Stimulated activated CD4-positive, alpha-beta T cell treated with anti-CD3 and anti-CD28 coated beads, Interleukin-12 subunit alpha, Interleukin-12 subunit beta, amount 100 ng/mL, for 4 hours (primary cell): ENCODE results near the gene WWP2.

Source experiments
- DNase-seq: peaks from one replicate; pipeline ENCODE4 v3.0.0-alpha.2; 2020

Gene WWP2

DNA sequence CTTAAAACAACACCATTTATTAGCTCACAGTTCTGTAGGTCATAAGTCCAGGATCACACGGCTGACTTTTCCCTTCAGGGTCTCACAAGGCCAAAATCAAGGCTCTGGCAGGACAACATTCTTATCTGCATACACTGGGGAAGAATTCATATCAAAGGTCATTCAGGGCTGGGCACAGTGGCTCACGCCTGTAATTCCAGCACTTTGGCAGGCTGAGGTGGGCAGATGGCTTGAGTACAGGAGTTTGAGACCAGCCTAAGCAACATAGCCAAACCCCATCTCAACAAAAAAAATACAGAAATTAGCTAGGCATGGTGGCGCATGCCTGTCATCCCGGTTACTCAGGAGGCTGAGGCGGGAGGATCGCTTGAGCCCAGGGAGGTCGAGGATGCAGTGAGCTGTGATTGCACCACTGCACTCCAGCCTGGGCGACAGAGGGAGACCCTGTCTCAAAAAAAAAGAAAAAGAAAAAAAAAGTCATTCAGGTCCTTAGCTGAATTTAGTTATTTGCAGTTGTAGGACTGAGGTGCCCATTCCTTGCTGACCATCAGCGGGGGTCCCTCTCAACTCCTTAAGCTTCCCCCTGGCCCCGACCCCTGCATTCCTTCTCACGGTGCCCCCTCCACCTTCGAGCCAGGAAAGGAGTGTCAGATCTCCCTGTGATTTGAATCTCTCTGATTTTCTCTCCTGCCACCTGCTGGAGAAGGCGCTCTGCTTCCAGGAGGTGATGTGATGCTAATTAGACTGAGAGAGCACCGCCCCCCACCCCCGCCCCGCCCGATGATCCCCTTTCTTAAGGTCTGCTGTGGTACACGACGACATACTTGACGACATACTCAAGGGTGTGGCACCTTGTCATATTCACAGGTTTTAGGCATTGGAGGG is 97.2 kb downstream of the WWP2 start:
- peak; percentile 1 for DNase-seq

DNA sequence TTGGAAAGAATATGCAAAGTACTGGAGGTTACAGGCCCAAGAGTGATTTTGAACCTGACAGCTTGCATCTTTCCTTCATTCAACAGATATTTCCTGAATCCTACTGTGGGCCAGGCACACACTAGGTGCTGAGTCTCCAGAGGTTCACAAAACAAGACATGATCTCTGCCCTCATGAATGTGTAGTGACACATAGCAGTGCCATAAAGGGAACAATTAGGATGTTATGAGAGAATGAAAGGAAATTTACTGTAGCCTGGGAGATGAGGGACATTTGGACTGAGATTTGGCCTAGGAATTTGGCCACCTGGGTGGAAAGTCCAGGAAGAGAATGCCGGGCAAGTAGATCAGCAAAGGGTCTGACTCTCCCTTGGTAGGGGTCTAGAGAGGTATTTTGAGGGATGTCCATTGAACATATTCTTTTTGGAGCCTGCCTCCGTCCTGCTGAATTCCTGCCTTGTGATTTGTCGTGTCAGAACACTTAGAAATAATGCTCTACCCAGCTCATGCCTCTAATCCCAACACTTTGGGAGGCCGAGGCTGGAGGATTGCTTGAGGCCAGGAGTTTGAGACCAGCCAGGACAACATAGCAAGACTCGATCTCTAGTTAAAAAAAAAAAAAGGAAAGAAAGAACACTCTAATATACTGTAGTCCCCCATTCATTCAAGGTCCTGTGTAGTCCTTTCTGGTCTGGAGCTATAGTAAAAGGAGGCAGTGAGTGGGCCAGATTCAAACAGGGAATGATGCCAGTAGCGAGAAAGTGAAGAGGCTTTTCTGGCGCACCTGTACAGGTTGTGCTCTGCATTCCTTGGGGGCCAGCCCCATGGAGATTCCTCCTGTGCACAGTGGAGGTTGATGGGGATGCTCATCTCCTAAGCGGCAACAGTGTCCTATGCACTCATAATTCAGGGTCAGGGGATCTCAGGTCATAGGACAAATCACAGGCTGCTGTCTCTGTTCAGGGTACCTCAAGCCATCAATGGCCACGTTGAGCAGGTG is 98.4 kb downstream of the WWP2 start:
- DNase-seq: no peak

DNA sequence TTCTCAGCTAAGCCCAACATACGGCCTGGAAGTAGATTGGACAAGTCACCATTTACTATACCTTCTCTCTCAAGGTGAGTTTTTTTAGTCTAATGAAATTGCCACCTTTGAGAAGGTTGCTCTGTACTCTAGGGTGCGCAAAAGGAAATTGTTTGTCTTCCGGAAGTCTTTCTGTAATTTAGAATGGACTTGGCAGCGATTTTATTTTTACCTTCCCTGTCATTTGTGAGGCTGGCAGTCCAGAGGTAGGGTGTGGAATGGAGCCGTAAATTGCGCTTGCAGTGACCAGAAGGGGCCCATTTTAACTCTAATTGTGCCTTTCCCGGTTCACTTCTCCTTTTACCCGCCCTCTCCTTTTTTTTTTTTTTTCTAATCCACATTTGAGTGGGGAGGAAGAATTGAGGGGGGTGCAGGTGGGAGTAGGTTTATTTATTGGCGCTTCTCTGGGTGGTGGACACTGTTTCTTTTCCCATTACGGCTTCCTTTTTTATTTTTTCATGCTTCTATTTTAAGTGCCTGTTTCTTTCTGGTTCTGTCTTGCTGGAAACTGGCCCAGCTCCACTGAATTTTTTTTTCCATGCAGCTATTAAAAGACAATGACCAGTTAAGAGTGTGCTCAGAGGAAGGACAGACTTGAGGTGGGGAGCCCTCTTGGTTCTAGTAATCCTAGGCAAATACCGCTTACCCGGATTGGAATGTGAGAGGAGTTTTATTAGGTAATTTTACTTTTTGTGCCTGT is 99.3 kb downstream of the WWP2 start:
- DNase-seq: no peak

DNA sequence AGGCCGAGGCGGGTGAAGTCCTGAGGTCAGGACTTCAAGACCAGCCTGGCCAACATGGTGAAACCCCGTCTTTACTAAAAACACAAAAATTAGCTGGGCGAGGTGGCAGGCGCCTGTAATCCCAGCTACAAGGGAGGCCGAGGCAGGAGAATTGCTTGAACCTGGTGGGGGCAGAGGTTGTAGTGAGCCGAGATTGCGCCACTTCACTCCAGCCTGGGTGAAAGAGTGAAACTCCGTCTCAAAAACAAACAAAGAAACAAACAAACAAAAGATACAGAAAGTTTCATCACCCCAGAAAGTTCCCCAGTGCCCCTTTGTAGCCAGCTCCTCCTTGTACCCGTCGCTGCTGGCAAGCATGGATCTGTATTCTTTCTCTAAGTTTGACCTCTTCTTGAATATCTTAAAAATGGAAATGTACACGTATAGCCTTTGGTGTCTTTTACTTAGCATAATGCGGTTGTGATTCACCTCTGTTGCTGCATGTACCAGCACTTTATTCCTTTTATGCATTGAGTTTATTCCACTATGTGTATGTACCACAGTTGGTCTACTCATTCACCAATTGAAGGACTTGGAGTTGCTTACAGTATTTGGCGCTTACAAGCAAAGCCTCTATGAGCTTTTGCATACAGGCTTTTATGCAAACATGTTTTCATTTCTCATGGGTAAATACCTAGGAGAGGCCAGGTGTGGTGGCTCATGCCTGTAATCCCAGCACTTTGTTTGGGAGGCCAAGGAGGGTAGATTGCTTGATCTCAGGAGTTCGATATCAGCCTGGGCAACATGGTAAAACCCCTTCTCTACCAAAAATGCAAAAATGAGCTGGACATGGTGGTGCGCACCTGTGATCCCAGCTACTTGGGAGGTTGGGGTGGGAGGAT is 101.5 kb downstream of the WWP2 start:
- DNase-seq: no peak

DNA sequence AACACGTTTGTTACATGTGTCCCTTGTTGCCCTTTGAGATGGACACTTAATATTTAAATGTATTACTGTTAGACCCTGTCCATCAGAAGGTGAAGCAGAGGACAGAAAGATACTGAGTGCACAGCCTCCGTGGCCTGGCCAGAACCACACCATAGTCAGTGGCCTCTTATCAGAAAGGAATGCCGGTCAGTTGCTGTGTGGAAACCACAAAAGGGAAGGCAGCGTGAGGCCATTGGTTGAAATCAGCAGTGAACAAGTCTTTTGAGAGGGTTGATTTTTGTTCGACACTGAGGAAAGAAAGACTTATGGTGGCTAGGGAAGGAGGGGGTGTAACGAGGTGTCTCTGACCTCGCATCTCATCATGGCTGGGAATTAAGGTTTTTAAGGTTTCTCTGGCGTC is 103.6 kb downstream of the WWP2 start:
- no peak for DNase-seq

DNA sequence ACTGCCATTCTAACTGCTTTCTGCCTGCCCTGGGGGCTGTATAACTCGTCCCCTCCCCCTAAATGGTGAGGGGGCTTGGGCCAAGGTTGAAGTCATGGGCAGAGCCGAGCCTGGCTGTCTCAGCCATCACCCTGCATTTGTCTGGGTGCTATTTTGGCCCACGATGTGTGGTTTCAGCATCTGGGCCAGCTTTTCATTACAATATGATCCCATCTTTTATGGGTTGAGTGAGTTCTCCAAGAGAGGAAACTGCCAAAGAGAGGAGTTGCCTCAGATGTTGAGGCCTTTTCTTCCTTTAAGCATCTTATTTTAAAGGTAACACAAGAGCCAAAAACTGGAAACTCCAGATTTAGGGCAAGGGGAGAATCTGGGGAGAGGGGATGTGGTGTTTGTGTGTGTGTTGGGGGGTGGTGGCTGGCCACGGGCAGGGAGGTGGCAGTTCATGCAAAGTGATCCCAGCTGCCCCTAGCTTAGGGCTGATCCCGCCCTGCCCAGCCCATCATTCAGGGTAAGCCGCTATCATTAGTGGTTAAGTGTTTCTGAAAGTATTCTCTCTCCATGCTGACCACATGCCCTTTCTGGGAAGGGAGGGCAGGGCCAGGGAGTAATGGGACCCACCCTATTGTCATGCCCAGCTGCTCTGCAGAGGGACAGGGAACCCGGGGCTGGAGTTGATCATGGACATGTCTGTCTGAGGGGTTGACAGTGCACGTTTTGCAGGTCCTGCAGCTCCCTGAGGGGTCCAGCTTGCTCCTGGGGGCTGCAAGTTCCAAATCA is 105.8 kb downstream of the WWP2 start:
- no peak for DNase-seq

DNA sequence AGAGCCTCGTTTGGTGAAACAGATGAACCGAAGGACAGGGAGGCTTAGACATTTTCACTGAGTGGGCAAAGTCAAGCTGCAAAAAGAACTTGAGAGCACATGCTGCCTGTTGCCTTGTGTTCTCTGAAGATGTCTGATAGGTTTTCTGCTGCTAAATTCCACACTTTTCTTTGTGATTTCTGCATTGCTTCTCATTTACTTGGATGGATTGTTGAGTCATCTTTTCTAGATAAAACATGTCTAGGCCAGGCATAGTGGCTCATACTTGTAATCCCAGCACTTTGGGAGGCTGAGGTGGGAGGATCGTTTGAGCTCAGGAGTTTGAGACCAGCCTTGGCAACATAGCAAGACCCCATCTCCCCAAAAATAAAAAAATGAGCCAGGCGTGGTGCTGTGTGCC is 108.6 kb downstream of the WWP2 start:
- no peak for DNase-seq

DNA sequence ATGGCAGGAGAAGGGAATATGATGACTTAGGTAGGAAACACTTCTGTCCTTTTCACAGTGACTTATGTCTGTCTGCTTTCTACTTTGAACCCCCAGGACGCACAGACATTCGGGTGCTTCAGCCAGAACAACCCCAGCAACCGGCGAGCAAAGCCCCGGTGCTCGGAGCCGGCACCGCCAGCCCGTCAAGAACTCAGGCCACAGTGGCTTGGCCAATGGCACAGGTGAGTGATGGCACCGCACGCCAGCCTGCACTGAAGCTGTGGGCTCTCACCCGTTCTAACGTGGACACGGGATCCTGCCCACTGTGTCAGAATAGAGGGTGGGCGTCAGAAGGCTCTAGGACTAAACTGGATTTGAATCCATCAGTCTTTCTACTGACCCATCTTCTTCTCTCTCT is 109.6 kb downstream of the WWP2 start:
- DNase-seq: no peak

DNA sequence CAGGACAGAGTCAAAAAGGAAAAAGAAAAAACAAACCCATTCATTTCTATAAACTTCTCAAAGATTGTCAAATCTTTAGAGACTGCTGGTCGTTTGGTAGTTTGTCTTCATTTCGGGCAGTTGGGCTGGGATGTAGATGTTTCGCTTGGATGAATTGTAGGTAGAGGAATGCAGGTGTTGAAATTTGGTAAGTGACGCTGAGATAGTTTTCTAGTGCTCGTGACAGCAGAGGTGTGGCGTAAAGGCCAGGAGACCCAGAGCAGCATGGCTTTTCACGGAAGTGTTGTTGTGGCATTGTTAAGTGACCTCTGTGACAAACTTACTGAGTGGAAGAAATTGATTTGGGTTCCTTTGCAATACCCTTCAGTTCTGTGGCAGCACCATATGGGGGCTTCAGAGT is 110.8 kb downstream of the WWP2 start:
- DNase-seq: no peak

DNA sequence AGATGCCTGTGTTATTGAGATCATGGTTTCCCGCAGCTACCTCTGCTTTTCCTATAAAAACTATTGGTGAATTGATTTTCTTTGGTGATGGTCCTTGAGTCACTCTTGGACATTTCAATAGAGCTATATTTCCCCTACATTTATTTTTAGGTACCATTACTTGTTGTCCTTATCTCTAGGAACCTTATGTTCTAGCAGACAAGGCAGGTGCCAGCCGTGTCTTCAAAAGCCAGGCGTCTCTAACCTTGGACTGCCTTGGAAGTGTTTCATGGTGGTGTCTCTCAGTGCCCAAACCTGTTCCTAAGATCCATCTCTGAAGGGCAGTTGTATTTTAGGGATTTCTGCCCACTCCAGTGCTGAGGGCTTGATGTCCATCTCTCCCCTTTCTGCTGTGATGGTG is 111.7 kb downstream of the WWP2 start:
- DNase-seq: no peak

DNA sequence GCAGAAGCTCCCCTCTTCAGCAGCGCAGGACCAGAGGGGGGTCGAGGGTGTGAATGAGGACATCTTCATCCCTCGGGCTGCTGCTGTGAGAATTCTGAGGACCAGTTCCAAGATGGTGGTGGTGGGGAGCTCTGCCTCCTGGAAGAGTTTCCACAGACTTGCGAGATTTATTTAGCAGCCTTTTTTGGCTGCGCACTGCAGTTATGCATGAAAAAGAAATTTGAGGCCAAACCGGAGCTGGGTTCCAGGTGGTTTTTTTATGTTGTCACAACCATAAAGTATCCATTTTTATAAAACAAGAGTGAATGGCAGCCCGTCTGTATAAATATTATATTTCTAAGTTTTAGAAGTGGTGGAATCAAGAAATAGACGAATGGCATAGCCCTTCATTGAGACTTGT is 112.1 kb downstream of the WWP2 start:
- no peak for DNase-seq

DNA sequence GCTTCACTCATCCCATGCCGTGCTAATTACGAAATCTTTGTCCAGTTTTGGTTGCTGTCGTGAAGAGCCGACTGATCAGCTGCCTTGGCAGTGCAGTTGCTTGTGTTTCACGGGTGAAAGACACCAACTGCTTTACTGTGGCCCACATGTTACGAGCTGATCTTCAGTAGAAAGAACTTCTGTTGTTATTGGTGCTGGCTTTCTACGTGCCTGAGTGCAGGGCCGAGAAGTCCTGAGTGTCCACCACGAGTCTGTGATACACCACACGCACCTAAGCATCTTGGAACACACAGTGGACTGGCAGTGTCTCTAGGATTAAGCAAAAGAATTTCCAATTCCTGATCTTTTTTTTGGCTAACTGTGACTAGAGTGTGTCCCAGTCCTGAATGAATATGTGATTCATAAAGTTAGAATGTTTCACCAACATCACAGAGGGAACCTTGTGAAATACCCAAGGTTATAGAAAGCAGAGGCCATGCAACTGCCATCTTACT is 118.6 kb downstream of the WWP2 start:
- no peak for DNase-seq

DNA sequence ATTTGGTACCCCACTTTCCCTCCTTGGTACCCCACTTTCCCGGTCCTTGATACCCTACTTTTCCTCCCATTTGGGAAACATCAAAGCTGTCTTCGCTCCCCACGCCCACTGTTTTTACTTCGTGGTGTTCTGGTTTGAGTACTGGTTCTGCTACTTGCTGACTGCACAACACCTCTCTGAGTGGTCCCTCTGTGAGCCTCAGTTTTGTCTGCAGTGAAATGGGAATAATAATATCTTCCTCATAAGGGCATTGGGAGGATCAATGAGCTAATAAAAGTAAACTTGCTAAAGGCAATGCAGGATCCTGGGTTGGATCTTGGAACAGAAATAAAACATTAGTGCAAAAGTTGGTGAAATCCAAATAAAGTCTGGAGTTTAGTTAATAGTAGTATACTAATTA is 119.0 kb downstream of the WWP2 start:
- no peak for DNase-seq

DNA sequence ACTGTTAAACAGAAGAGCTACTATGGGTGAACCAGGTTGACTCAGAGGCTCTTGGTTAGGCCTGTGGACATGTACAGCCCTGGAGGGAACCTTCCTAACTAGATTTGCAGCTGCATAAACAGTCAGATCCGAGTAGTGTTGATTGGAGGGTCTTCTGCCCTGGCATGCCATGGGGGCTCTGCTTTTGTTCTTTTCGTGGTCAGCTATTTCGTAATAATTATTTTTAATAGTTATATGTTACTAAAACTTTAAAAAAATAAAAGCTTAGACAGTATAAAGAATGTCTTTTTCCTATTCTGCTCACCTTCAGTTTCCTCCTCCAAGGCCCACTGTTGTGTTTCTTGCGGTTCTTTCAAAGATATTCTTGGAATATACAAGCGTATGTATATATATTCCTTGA is 121.6 kb downstream of the WWP2 start:
- no peak for DNase-seq

DNA sequence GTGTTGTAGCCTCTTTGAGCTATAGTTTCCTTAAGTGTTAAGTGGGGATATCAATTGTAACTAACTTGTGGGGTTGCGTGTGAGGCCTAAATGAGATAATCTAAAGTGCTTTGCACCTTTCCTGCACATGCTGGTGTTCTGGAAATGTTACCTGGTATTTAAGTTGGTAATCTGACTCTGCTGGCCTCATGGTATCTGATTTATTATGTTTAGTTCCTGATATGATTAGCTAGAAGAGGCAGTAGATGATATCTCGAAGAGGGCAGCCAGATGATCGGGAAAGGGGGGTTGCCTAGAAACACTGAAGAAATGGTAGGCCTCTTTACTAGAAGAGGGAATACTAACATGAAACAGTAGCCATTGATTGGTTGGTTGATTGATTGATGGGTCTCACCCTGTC is 123.6 kb downstream of the WWP2 start:
- no peak for DNase-seq

DNA sequence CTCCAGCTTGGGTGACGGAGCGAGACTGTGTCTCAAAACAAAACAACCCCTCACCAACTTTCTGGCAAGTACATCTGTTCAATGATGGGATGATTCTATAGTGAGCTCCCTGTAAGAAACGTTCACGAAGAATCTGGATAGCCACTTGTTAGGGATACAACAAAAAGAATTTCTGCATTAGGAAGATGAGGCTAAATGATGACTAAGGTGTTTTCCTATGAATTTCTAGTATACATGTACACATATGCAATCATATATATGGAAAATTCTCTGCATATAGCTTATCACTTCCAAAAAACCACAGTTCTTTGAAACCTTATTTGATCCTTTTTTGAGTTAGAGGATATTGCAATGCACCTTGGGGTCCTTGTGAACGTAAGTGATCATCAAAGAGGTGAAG is 124.6 kb downstream of the WWP2 start:
- no peak for DNase-seq

DNA sequence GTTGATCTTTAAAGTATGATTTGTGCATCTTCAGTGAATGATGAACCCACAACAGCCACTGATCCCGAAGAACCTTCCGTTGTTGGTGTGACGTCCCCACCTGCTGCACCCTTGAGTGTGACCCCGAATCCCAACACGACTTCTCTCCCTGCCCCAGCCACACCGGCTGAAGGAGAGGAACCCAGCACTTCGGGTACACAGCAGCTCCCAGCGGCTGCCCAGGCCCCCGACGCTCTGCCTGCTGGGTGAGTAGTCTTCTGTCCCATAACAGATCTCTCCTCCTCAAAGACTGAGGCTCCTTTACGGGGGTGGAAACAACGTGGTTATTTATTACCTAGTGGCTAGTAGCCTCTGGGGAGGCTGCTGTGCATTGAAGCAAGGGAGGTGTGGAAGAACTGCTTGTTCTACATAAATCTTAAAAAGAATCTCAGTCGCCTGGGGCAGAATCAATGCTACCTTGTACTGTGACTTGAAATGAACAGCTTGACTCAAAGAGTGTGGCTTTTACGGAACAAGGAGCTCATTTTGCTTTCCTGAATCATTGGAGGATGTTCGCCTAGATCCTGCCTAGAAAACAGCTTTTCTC is 126.0 kb downstream of the WWP2 start:
- DNase-seq: no peak

DNA sequence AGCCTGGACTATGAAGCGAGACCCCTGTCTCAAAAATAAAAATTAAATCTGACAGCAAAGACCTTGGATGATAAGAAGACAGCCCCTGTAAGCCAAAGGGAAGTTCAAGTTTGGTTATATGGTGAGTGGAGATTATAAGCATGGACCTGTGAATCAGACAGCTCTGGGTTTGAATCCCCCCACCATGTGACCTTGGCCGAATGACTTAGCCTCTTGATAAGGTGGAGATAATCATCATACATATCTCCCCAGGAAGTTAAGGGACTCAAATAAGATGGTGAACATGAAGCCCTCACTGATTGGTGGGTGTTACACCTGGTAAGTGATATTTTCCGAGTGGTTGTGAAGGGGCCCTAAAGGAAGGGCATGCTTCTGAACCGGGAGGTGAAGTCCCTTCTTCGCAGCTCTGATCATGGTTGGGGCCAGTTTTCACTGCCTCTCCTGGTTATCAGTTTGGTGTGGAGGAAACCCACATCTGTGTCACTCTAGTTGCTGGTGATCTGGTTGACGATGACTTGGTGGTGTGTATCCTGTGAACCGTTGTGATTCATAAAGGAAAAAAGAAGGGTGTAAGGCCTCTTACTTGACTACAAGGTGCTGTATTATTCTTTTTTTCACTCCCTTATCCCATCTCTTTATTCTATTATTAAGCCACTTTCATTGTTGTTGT is 127.3 kb downstream of the WWP2 start:
- DNase-seq: no peak

DNA sequence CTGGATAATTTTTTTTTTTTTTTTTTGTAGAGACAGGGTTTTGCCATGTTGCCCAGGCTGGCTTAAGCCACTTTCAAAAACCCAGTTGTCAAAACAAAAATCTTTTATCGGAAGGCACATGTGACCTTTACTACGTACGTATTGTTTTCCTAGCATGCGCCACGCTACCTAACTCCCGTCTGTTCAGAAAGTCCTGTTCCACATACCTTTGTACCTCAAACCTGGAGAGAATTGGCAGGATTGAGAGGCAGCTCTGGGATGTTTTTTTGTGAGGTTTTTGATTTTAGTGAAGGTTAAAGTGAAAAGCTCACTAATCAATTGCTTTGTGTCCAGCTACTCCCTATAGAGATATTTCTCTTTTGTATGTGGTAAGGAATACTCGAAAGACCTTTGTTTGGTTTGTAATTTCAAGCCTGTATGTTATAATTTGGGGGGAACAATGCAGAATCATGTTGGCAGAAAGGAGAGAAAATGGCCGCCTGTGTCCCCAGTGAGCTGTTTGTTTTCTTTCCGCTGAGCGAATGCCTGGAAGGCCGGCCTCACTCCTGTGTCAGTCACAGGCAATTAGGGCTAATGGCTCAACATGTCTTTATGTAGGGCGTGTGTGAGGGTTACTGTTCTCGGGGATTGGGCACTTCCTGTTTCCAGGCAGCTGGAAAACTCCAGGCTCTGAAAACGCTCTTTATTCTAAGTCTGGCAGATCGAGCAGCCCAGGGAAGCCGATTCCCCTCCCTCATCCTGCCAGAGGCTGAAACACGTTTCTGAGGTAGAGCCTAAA is 128.2 kb downstream of the WWP2 start:
- DNase-seq: no peak
